Smooth muscle cell (in vitro differentiated cells): ENCODE measurements around the gene OR10H5. TPM values are rescaled to one million over a fixed set of nuclear protein-coding genes. Genes with fewer than 3 reads are reported as not detected.
"Not testable (repeated sequence)": the region's sequence is repeated elsewhere in the genome, so short reads cannot be mapped to it uniquely, and the experiment has no call there.

Experiments
- DNase-seq: peaks from one replicate; lab custom pipeline; 2025; ENCODE audit not compliant: unreplicated experiment; lab: John Stamatoyannopoulos, UW
- H2AFZ ChIP-seq: fragments of 200-600 bp; sonication (generic); 2 replicates; pipeline ENCODE4 v1.6.0; 2016; ENCODE audit warnings: antibody characterized with exemption, low read depth, mild to moderate bottlenecking
- H3F3A ChIP-seq: fragments of 200-600 bp; sonication (generic); 2 replicates; pipeline ENCODE4 v1.6.0; 2017; ENCODE audit warnings: antibody characterized with exemption, low read depth
- H3K27ac ChIP-seq: fragments of 200-600 bp; sonication (generic); 2 replicates; pipeline ENCODE4 v1.5.1; 2016; ENCODE audit warnings: low read depth, mild to moderate bottlenecking
- H3K27me3 ChIP-seq: fragments of 200-600 bp; sonication (generic); 2 replicates; pipeline ENCODE4 v1.6.1; 2016; ENCODE audit warnings: low read depth, mild to moderate bottlenecking
- H3K36me3 ChIP-seq: fragments of 200-600 bp; sonication (generic); 2 replicates; pipeline ENCODE4 v1.5.1; 2016; ENCODE audit warnings: low read depth
- H3K4me1 ChIP-seq: fragments of 200-600 bp; sonication (generic); 2 replicates; pipeline ENCODE4 v1.5.1; 2016; ENCODE audit warnings: low read depth
- H3K4me2 ChIP-seq: fragments of 200-600 bp; sonication (generic); 2 replicates; pipeline ENCODE4 v1.6.0; 2016; ENCODE audit warnings: mild to moderate bottlenecking
- H3K4me3 ChIP-seq: fragments of 200-600 bp; sonication (generic); 2 replicates; pipeline ENCODE4 v1.5.1; 2016; ENCODE audit warnings: mild to moderate bottlenecking
- H3K79me2 ChIP-seq: fragments of 200-600 bp; sonication (generic); 2 replicates; pipeline ENCODE4 v1.6.0; 2016; ENCODE audit warnings: low read depth, mild to moderate bottlenecking
- H3K9ac ChIP-seq: fragments of 200-600 bp; sonication (generic); 2 replicates; pipeline ENCODE4 v1.6.0; 2016; ENCODE audit warnings: low read depth
- H3K9me3 ChIP-seq: fragments of 200-600 bp; sonication (generic); replicated peaks from 2 replicates; pipeline ENCODE4 v1.5.1; 2016; ENCODE audit warnings: low read depth
- H4K20me1 ChIP-seq: fragments of 200-600 bp; sonication (generic); 2 replicates; pipeline ENCODE4 v1.6.0; 2016; ENCODE audit warnings: low read depth
- CTCF ChIP-seq: fragments of 200-600 bp; sonication (generic); IDR thresholded peaks from 2 replicates; pipeline ENCODE4 v1.5.1; 2017; ENCODE audit warnings: borderline replicate concordance, mild to moderate bottlenecking, antibody characterized with exemption; ENCODE audit not compliant: insufficient read depth, poor library complexity, severe bottlenecking
- WGBS: methylation state at CpG from one replicate; pipeline ENCODE4 v1.1.7; 2016; ENCODE audit warnings: low lambda C conversion rate; 5-methylcytosine and 5-hydroxymethylcytosine counted together
- polyA plus RNA-seq: library from polyadenylated mRNA; unstranded; fragments of >200 nt; fragmentation: Nextera tagmentation; extraction: Ambion mirVana; gene quantifications from 2 replicates; pipeline ENCODE4 v1.2.1, GENCODE V29; 2016
- total RNA-seq: library from RNA; depleted of rRNA; stranded (reverse); fragments of >200 nt; gene quantifications from 2 replicates; pipeline ENCODE4 v1.2.3, GENCODE V29; 2014

Gene OR10H5
- total and polyA plus RNA-seq, 2 experiments from 2014 or later = not detected

GRCh38 chr19:15815306-15815705, 27.8 kb downstream of the OR10H5 start, which contains the start of gene OR10H1:
OR10H1 (minus strand) TSS chr19:15815664; CDS start chr19:15808037, 7,627 bp downstream.
- TF ChIP-seq CTCF = no peak

DNA sequence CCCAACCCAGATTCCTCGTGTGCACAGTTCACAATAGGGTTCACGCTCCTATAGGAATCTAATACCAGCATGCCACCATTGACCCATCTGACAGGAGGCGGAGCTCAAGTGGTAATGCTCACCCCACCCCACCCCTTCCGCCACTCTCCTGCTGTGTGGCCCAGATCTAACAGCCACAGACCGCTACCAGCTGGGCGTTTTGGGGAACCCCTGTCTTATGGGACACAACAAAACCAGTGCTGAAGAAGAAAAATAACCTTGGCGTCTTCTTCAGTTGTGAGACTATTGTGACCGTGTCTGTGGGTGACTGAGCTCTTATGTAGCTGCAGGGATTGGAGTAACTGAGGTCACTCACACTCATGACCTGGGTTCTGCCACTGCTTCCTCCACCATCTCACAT, 33.2 kb downstream of the OR10H5 start:
- no peak overlapping the region for H2AFZ ChIP-seq
- 72% methylated on average over 8 of the region's 8 CpGs for WGBS
- H3K4me1 ChIP-seq = no peaks in the 10 kb centered on the region
- DNase-seq = no peak
- no peaks in the 10 kb centered on the region for H4K20me1 ChIP-seq
- H3K27me3 ChIP-seq = no peaks in the 10 kb centered on the region
- H3K27ac ChIP-seq = no peak overlapping the region
- H3F3A ChIP-seq = no peaks in the 10 kb centered on the region
- no peaks in the 10 kb centered on the region for H3K36me3 ChIP-seq
- H3K4me2 ChIP-seq = no peak overlapping the region
- H3K79me2 ChIP-seq = no peaks in the 10 kb centered on the region
- TF ChIP-seq CTCF = no peak
- peaks cover 3% of the 10 kb centered on the region for H3K9me3 ChIP-seq
- no peak overlapping the region for H3K9ac ChIP-seq
- no peak overlapping the region for H3K4me3 ChIP-seq

More at GRCh38 chr19:15815306-15815705, 27.8 kb downstream of the OR10H5 start, which contains the start of gene OR10H1:
- no peak within 1 kb of the TSS for H3K4me2 ChIP-seq
- no peak within 1 kb of the TSS for H3K27ac ChIP-seq
- H3K9me3 ChIP-seq = no peaks in the 10 kb centered on the region
- no peaks in the 10 kb centered on the region for H3K36me3 ChIP-seq
- H3K9ac ChIP-seq = no peak within 1 kb of the TSS
- no peak within 1 kb of the TSS for H3K4me3 ChIP-seq
- WGBS = 70% methylated on average over 5 of the region's 5 CpGs
- H3K79me2 ChIP-seq = no peaks in the 10 kb centered on the region
- H3K4me1 ChIP-seq = no peaks in the 10 kb centered on the region
- H3F3A ChIP-seq = no peaks in the 10 kb centered on the region
- H4K20me1 ChIP-seq = no peaks in the 10 kb centered on the region
- no peak within 1 kb of the TSS for H2AFZ ChIP-seq
- no peak for DNase-seq
- H3K27me3 ChIP-seq = no peaks in the 10 kb centered on the region

DNA sequence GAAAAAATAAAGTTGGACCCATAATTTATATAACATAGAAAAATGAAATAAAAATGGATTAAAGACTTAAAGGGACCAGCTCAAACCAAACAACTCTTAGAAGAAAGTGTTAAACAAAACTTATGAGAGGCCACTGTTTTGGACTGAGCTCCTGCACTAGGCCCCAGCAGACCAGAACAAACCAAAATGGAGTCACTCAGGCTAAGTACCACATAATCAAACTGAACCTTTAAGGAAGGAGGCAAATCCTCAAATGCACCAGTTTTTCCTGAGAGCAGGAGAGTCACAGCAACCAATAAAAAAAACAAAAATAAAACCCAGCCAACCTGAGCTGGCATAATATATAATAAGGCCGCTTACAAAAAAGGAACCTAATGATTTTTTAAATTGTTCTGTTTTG, 38.3 kb downstream of the OR10H5 start:
- Histone ChIP-seq H3K4me2 (no peak overlapping the region), H4K20me1 (no peaks in the 10 kb centered on the region), H3K9ac (no peak overlapping the region), H3K4me1 (no peaks in the 10 kb centered on the region), H2AFZ (no peak overlapping the region), H3F3A (no peaks in the 10 kb centered on the region), H3K27ac (no peak overlapping the region), H3K4me3 (no peak overlapping the region), H3K79me2 (no peaks in the 10 kb centered on the region), H3K36me3 (no peaks in the 10 kb centered on the region), H3K27me3 (no peaks in the 10 kb centered on the region), H3K9me3 (peaks cover 3% of the 10 kb centered on the region)
- TF ChIP-seq CTCF = no peak
- no peak for DNase-seq
- WGBS = 88% methylated on average over 1 of the region's 1 CpG

DNA sequence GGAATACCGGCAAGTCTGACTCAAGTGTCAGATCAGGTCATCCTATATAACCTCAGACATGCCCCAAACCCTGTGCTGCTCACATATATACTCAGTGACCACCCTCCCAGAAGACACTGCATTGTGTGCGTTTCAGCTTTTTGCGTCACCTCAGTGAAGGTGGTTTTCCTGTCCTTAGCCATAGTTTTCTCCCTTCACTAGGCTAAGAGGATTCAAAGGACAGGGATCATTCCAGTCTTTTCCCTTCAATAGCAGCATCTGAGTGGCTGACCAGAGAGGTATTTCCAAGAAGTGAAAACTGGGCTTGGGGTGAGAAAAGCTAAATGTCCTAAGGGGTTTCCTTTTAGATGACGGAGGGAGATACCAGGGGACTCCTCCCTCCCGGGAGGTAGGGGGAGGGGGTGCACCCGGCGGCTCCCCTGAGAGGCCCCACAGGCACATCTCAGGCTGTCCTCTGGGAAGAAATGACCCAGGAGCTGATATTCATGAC, 40.7 kb downstream of the OR10H5 start:
- Histone ChIP-seq H2AFZ (no peak overlapping the region), H3K79me2 (no peaks in the 10 kb centered on the region), H3K9me3 (no peaks in the 10 kb centered on the region), H3K27ac (no peak overlapping the region), H3K9ac (no peak overlapping the region), H3K4me3 (no peak overlapping the region), H3F3A (no peaks in the 10 kb centered on the region), H4K20me1 (no peaks in the 10 kb centered on the region), H3K4me2 (no peak overlapping the region), H3K4me1 (no peaks in the 10 kb centered on the region), H3K27me3 (no peaks in the 10 kb centered on the region), H3K36me3 (no peaks in the 10 kb centered on the region)
- WGBS = 87% methylated on average over 7 of the region's 7 CpGs
- no peak for DNase-seq
- no peak for TF ChIP-seq CTCF

- not testable (repeated sequence) for H4K20me1 ChIP-seq, H3K79me2 ChIP-seq, DNase-seq, H3K9ac ChIP-seq, H3F3A ChIP-seq, H3K27me3 ChIP-seq, H3K27ac ChIP-seq, H3K9me3 ChIP-seq, H3K4me3 ChIP-seq, H2AFZ ChIP-seq, H3K4me1 ChIP-seq, H3K36me3 ChIP-seq, H3K4me2 ChIP-seq
- 61% methylated on average over 13 of the region's 13 CpGs for WGBS
Observed at GRCh38 chr19:15828611-15829305, 41.3 kb downstream of the OR10H5 start.
